ENCODE measurements around the gene KLHDC8B.

DNA sequence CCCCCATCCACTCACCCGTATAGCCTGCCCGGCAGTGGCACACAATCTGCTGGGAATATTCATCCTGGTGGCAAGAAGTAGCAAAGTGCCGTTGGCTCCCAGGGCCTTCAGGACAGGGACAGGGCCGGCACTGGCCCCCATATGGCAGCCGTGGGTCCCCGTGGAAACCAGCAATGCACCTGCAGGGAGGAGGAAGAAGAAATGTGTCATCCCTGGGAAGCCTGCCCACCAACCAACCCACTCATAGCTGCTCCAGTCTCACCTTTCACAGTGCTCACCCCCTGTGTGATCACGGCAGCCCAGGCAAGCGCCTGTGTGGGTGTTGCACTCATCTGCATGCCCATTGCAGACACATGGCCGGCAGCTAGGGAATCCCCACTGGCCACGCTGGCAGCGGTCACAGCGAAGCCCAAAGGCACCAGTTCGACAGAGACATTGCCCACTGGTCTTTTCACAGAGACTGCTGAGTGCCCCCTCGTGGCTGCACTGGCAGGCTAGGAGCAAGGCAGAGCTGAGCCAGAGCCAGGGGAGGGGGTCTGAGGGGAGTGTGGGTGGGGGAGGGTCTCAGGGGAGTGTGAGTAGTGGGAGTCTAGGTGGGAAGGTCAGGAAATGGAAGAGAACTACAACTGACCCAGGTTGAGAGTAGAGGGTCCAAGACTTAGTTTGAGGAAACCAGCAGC lies 46.3 kb upstream of the KLHDC8B start:
- no peak for TF ChIP-seq TAF1 (conservative IDR thresholded peaks at IDR 0.05)
- TF ChIP-seq, protein P1, sequence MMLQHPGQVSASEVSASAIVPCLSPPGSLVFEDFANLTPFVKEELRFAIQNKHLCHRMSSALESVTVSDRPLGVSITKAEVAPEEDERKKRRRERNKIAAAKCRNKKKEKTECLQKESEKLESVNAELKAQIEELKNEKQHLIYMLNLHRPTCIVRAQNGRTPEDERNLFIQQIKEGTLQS (IDR thresholded peaks at IDR 0.05): no peak
- no peak for TF ChIP-seq HNF4A (conservative IDR thresholded peaks at IDR 0.05)
- TF ChIP-seq, protein P2, sequence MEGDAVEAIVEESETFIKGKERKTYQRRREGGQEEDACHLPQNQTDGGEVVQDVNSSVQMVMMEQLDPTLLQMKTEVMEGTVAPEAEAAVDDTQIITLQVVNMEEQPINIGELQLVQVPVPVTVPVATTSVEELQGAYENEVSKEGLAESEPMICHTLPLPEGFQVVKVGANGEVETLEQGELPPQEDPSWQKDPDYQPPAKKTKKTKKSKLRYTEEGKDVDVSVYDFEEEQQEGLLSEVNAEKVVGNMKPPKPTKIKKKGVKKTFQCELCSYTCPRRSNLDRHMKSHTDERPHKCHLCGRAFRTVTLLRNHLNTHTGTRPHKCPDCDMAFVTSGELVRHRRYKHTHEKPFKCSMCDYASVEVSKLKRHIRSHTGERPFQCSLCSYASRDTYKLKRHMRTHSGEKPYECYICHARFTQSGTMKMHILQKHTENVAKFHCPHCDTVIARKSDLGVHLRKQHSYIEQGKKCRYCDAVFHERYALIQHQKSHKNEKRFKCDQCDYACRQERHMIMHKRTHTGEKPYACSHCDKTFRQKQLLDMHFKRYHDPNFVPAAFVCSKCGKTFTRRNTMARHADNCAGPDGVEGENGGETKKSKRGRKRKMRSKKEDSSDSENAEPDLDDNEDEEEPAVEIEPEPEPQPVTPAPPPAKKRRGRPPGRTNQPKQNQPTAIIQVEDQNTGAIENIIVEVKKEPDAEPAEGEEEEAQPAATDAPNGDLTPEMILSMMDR (IDR thresholded peaks at IDR 0.05; ENCODE audit: low read depth, low read length, missing input control): no peak
- no peak for TF ChIP-seq RAD21 (IDR thresholded peaks at IDR 0.05)
- no peak for TF ChIP-seq JUND (IDR thresholded peaks at IDR 0.05)
- no peak for TF ChIP-seq YY1 (IDR thresholded peaks at IDR 0.05)
